MV-4-11 (cell line): ENCODE data around the gene PRPF40A.

Experiments
- DNase-seq: peaks from one replicate; lab custom pipeline; 2025; lab: John Stamatoyannopoulos, UW

PRPF40A gene

DNA sequence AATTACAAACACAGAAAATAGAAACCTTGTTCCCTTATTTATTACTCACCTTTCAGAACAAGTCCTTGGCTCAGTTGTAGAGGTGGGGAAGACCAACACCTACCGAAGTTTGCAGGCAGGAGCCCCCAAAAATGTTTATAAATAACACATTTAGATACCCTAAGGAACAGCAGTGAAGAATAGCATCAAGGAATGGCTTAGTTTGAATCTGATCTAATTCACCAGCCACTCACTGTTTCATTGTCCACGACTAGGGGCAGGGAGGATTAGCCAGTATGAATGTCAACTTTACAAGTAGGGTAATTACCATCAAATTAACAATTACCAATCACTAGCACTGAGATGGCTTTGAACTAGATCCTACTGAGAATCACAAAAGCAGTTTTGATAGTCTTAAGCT lies 65.4 kb downstream of the PRPF40A start:
- no peak for DNase-seq

DNA sequence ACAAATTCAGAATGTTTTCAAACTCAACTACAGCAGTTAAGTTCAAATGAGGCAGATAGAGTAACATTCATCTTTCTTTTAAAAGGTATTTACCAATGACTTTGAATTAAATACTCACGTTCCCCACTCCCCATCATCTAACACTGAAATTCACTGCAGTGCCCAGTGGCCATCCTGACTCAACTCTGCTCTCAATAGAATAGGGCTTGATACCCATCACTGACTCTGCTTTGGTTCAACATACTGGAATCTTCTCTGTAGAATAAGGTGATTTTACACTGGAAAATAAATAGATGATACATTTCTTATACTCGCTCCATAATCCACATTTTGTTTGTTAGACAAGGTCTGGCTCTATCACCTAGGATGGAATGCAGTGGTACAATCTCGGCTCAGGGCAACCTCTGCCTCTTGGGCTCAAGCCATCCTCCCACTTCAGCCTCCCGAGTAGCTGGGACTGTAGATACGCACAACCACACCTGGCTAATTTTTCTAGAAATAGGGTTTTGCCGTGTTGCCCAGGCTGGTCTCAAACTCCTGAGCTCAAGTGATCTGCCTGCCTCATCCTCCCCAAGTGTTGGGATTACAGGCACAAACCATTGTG lies 66.4 kb downstream of the PRPF40A start:
- no peak for DNase-seq

DNA sequence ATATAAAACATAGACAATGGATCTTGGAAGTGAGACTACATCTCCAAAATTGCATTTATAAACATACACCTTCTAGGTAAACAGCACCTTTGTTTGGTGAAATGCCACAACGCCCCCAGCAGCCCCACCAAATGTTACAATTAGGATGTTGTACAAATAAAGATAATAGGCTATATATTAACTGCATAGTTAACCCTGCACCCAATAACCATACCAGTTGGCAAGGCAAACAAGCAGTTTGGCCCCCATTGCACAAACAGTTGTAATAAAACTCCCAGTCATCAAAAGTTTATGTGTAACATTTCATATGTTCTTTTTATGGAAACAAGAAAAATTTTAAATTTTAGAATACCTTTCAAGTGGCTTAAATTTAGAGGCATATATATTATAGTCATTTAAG lies 67.3 kb downstream of the PRPF40A start:
- no peak for DNase-seq

DNA sequence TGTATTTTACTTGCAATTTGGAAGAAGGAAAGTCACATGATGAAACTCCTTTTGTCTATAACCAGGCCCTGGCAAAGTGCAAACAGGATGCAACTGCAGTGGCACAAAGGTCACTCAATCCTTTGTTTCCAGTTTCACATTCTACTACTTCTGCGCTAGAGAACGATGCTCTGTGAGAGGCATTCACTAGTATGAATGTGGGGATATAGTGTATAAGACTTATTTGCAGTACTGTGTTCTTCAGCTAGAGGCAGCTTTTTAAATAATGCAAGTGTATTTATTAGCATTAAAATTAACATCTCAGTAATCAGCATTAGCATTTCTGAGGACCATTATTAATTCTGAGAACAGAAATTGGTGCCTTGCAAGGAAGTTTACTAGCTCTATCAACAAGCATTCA lies 68.9 kb downstream of the PRPF40A start:
- no peak for DNase-seq

- no peak for DNase-seq
Observed at GRCh38 chr2:152647552-152647951, 69.7 kb downstream of the PRPF40A start.

- DNase-seq: no peak
Observed at GRCh38 chr2:152646775-152647174, 70.5 kb downstream of the PRPF40A start.

DNA sequence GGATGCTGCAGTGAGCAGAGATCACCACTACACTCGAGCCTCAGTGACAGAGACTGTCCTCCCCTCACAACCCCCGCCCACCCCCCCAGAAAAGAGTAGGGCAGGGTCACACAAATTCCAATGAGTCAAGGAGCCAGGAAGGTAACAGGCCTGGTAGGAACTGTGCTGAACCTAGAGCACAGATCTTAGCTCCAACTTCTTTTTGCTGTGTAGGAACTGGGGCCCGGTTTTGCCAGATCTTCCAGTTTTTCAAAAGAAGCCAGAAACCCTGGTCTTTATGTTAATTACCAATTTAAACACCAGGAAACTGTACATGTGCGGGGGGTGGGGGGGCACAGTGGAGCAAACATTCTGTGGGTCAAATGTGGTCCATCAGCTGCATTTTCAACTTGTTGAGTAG lies 71.0 kb downstream of the PRPF40A start:
- no peak for DNase-seq

DNA sequence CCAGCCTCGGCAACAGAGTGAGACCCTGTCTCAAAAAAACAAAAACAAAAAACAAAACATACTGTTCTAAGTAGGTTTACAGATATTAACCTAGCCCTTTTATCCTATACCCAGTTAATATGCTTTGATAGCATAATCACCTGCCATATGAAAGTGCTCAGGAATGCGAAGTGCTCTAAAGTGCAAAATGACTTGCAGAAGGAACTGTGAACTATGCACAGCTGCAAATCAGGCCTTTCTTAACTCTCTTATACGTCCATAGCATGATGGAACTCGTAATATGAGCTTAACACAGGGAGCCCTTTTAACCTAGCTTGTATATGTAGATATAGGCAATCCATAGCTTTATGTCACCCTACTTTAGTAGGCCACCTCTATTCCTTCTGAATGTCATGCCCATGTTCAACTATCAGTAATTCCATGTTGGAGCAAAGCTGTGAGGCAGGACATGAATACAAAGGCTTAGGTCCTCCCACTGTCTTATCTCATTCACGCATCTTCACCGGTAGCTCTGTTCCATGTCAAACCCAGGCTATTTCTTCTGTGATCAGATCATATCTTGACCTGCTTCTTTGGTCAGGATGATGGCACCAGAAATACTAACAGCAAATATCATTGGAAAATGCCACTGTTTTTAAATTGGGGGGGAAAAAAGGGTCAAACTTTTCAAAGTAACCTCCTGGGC lies 72.9 kb downstream of the PRPF40A start:
- no peak for DNase-seq

GRCh38 chr2:152638590-152638989 lies 78.7 kb downstream of the PRPF40A start:
- DNase-seq: no peak

DNA sequence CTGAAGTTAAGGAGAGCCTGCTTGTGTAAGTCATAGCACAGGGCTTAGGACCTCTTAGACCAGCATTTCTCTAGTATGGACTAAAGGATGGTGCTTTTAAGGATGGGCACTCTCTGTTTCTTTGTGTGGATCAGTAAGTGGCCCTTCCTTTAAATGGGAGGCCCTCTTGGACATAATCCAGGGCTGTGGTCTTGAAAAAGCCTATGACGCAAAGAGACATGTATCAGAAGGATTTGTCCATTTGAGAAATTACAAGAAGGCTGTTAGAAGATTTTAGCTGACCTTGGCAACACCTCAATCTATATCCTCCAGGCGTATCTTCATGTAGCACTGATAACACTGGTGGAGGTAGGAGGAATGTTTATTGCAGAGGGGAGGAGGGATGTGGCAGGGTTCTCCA lies 79.2 kb downstream of the PRPF40A start:
- DNase-seq: no peak

GRCh38 chr2:152637251-152637650 lies 80.0 kb downstream of the PRPF40A start:
- no peak for DNase-seq

DNA sequence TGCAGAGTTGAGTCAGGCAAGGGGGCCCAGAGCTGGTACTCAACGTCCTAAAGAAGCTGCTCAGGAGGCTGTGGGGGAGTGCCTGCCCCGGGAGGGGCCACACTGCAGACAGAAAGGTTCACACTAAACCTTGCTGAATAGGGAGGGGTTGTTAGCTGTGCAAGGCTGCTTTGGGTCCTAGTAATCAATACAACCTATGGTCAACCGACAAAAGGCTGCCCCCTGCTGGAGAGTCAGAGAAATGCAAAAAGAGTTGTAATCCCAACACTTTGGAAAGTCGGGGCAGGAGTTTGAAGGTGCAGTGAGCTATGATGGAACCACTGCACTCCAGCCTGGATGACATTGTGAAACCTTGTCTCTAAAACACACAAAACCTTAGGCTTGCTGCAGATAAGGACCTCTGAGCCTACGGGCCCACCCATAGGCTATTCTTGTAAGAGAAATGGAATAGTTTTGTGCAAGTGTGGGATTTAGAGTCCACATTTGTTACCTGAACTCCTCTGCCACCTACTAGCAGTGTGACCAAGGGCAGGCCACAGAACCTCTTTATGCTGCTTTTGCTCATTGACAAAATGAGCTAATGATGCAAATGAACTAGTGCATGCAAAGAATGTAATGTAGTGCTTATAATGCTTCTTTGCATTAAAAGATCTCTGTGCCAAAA lies 81.5 kb downstream of the PRPF40A start:
- peak; percentile 12 for DNase-seq

- no peak for DNase-seq
Observed at GRCh38 chr2:152632736-152633135, 84.5 kb downstream of the PRPF40A start.

- DNase-seq: no peak
Observed at GRCh38 chr2:152630466-152630865, 86.8 kb downstream of the PRPF40A start.

- DNase-seq: no peak
Observed at GRCh38 chr2:152629202-152629601, 88.1 kb downstream of the PRPF40A start.

DNA sequence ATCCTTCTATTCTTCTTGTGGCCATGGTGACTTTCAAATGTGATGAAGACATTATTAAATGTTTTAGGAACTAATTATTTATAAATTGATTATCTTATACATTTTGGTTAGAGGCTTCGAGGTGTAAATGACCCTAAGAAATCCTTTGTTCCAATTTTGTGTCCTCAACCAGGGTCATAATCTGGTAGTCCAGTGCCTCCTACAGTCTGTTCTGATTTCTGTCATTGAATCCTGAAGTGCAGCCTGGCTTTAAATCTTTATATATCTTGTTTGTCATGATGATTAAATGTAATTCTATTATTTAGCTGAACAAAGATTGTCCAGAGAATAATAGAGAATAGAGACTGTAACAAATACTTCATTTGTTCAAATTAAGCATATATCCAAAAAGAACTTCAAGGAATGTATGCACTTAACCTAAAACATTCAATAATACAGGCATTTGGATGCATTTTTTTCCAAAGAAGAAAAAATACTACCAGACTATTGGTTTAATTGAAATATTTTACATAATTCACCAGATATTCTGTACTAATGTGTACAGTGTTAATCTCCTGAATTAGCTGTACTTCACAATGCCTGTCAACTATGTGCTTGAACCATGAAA lies 89.8 kb downstream of the PRPF40A start:
- peak; percentile 24 for DNase-seq

DNA sequence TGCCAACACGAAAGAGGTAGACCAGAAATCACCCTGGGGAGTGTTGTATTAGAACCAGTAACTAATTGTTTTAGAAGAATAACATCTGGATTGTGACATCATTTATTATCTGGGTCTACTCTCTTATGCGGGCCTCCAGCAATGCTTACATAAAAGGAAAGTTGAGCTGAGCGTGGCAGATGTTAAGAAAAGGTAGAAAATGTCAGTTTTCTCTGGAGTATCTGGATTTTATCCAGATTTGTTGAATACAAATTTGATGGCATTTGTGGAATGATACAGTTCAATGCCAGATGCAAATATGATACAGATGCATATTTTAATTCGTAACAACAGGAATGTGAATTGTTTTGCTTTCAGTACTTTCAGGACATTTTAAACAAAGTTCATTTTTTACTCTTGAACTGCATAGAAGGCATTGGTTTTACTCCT lies 90.3 kb downstream of the PRPF40A start:
- no peak for DNase-seq

GRCh38 chr2:152624805-152625204 lies 92.5 kb downstream of the PRPF40A start:
- no peak for DNase-seq

DNA sequence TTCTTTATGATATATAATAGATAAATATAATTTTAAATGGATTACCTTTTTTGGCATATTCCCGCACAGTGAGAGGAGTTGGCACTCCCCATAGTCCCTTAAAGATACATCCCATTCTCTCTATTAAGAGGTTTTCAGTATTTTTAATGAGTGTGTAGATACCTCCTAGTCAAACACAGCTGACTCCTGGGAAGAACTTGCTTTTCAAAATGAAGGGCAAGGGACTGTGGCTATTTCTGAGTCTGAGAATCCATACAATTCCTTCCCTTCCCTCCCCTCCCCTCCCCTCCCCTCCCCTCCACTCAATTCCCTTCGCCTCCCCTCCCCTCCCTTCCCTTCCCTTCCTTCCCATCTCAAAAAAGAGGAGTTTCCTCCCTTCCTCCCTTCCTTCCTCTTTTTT lies 93.5 kb downstream of the PRPF40A start:
- peak; percentile 49 for DNase-seq

DNA sequence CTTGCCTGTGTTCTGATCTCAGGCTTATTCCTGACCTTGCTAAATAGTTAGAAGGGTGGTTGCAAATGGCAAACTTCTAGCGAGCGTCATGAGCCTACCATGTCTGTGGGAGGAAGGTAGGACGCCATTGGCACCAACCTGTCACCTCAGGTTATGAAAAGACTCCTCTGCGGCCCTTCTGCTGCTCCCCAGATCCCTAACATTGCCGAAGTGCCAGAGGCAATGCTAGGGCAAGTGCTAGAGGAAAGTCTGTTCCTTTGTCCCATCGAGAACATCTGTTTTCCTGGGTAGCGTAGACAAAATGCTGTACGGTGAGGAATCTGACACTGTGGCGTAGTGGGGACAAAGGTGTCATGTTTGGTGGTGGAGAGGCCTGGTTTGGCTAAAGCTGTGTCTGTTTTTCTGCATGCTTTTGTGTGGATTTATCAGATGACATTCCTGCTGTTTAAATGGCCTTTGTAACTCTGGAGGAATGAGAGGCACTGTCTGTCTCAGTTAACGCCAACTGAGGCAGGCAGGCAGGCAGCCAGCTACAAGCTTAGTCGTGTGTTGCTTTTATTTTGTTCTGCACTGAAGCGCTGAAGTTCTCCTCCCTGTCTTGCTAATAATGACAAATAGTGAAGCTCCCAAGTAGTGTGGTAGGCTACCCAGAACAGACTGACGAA lies 94.1 kb downstream of the PRPF40A start:
- no peak for DNase-seq

DNA sequence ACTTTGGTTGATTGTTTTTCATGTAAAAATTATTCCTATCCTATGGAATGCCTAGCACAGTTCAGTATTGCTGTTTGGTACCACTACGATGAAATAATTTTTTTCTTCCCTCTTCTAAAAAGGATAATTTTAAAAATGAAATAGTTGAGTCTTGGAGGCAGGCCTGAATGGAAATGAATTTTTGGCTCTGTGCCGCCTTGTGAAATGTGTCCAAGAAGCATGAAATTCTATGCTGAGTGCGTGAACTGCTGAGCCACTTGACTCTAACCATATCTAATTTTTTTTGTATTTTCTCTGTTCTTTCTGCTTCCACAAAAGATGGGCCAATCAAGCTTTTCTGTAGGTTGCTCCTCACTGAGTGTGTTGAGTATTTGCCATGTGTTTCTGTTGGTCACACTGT lies 95.0 kb downstream of the PRPF40A start:
- no peak for DNase-seq

DNA sequence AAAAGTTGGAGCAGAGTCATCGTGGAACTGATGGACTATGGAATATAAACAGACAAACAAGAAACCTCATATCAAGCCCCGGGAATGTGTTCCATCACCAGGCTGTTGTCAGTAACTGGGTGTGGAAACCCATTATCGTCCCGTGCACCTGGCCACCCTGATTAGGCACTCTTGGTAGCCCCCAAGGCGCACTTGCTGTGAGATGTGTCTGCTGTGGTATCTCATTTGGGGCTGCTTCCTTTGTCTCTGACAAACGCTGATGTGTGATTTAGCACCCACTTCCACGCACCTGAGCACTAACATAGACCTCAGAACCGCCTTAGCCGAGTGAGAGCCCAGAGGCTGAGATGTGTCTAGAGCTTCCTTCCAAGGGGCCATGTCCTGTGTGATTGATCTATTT lies 96.3 kb downstream of the PRPF40A start:
- no peak for DNase-seq

GRCh38 chr2:152620208-152620607 lies 97.1 kb downstream of the PRPF40A start:
- DNase-seq: no peak
